ENCODE data around the gene LDLRAD4.

Gene LDLRAD4

DNA sequence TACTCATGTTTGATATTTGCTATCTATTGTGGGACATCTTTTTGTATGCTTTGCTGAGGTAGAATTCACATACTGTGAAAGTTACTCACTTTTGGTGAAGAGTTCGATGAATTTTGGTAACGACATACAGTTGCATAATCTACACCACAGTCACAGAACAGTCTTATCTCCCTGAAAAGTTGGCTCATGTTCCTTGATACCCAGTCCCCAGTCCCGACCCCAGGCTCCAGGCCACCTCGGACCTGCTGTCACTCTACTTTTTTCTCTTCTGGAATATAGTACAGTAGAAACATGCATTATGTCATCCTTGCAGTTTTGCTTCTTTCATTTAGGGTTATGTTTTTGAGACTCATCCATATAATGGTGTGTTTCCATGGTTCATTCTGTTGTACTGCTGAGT lies 316.1 kb downstream of the LDLRAD4 start:
- ChIA-PET CTCF (interaction anchor here (1.1 to 1.8 kb wide), 2 partner anchors 26 to 233 kb away, joined by 3 to 6 read pairs; no protein-coding TSS in a partner anchor), POLR2A (no interaction called here)
- 100% methylated on average over 1 of the region's 4 CpGs for WGBS (ENCODE audit: insufficient coverage)
- Histone ChIP-seq H3K9me3 (ENCODE audit: control extremely low read depth in 1 of 5, control insufficient read depth in 4 of 5, insufficient read depth in 2 of 5, low read depth in 1 of 5, low read length in 4 of 5) (no peaks in the 10 kb centered on the region), H3K4me3 (ENCODE audit: control insufficient read depth in 1 of 7, extremely low read depth in 1 of 7, insufficient read depth in 4 of 7, low read depth in 2 of 7, low read length in 6 of 7) (no peak overlapping the region), H3K4me1 (ENCODE audit: control extremely low read depth in 1 of 4, control insufficient read depth in 4 of 4, insufficient read depth in 4 of 4, low read length in 3 of 4) (peaks cover 20 to 41% (median 28%) of the 10 kb centered on the region in 4 experiments), H3K27me3 (replicated peaks in 2 of 5; ENCODE audit: control insufficient read depth in 4 of 5, insufficient read depth in 5 of 5, low read length in 4 of 5) (no peaks in the 10 kb centered on the region), H3K36me3 (ENCODE audit: control insufficient read depth in 4 of 4, insufficient read depth in 4 of 4, low read length in 3 of 4) (no peaks in the 10 kb centered on the region), H3K27ac (ENCODE audit: insufficient read depth in 1 of 2, low read depth in 1 of 2, low read length in 2 of 2, poor library complexity in 1 of 2, severe bottlenecking in 2 of 2) (no peak overlapping the region)
- no peak for DNase-seq

DNA sequence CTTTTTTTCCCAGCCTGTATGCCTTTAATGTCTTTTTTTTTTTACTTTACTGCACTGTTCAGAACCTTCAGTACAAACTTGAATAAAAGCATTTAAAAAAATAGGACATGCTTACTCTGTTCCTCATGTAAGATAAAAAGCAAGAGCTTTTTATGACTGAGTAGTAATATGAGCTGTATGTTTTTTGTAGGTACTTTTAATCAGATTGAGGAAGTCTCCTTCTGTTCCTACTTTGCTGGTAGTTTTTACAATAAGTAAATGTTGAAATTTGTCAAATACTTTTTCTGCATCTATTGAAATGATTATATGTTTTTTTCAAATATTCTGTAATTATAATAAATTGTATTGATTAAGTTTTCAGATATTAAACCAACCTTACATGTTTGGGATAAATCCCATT lies 318.0 kb downstream of the LDLRAD4 start:
- Histone ChIP-seq H3K4me1 (ENCODE audit: control extremely low read depth in 1 of 4, control insufficient read depth in 4 of 4, insufficient read depth in 4 of 4, low read length in 3 of 4) (peaks cover 27 to 41% (median 33%) of the 10 kb centered on the region in 4 experiments), H3K27me3 (replicated peaks in 2 of 5; ENCODE audit: control insufficient read depth in 4 of 5, insufficient read depth in 5 of 5, low read length in 4 of 5) (no peaks in the 10 kb centered on the region), H3K4me3 (ENCODE audit: control insufficient read depth in 1 of 7, extremely low read depth in 1 of 7, insufficient read depth in 4 of 7, low read depth in 2 of 7, low read length in 6 of 7) (no peak overlapping the region), H3K27ac (ENCODE audit: insufficient read depth in 1 of 2, low read depth in 1 of 2, low read length in 2 of 2, poor library complexity in 1 of 2, severe bottlenecking in 2 of 2) (no peak overlapping the region), H3K36me3 (ENCODE audit: control insufficient read depth in 4 of 4, insufficient read depth in 4 of 4, low read length in 3 of 4) (no peaks in the 10 kb centered on the region), H3K9me3 (ENCODE audit: control extremely low read depth in 1 of 5, control insufficient read depth in 4 of 5, insufficient read depth in 2 of 5, low read depth in 1 of 5, low read length in 4 of 5) (no peaks in the 10 kb centered on the region)
- peak in 2 of 3 donors; percentile 24 to 45 for DNase-seq
- ChIA-PET CTCF (interaction anchor here (0.7 to 1.9 kb wide), 7 partner anchors 11 to 324 kb away, joined by 3 to 6 read pairs (median 3); no protein-coding TSS in a partner anchor), POLR2A (no interaction called here)

DNA sequence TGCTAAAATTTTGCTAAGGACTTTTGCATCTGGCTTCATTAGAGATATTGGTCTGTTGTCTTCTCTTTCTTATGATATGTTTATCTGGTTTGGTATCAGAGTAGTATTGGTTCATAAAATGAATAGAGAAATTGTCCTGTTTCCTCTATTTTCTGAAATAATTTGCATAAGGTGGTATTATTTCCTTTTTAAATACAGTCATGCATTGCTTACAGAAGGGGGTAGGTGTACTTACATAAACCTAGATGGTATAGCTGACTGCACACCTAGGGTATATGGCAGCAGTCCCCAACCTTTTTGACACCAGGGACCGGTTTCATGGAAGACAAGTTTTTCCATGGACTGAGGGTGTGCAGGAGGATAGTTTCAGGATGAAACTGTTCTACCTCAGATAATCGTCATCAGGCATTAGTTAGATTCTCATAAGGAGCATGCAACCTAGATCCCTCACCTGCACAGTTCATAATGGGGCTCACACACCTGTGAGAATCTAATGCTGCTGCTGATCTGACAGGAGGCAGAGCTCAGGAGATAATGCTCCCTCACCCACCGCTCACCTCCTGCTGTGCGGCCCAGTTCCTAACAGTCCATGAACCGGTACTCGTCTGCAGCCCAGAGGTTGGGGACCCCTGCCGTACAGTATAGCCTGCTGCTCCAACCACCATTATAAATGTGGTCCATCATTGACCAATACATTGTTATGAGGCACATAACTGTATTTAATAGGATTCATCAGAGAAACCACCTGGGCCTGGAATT lies 318.6 kb downstream of the LDLRAD4 start:
- DNase-seq: no peak

DNA sequence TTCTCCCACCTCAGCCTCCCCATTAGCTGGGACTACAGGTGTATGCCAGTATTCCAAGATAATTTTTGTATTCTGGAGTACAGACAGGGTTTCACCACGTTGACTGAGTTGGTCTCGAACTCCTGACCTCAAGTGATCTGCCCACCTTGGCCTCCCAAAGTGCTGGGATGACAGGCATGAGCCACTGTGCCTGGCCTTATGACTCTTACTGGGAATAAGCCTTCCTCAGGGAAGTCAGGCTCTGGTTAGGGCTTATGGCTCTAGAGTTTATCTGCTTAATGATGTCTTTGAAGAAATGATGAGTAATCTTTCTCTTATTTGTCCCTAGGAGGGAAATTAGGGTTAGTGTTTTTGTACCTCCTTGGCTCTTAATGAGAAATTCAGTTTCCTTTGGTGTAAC lies 320.1 kb downstream of the LDLRAD4 start:
- Histone ChIP-seq H3K4me3 (ENCODE audit: control insufficient read depth in 1 of 7, extremely low read depth in 1 of 7, insufficient read depth in 4 of 7, low read depth in 2 of 7, low read length in 6 of 7) (peak overlapping the region in 3 of 7 experiments; percentile 19 to 47 (median 40)), H3K27me3 (replicated peaks in 2 of 5; ENCODE audit: control insufficient read depth in 4 of 5, insufficient read depth in 5 of 5, low read length in 4 of 5) (no peaks in the 10 kb centered on the region), H3K36me3 (ENCODE audit: control insufficient read depth in 4 of 4, insufficient read depth in 4 of 4, low read length in 3 of 4) (no peaks in the 10 kb centered on the region), H3K27ac (ENCODE audit: insufficient read depth in 1 of 2, low read depth in 1 of 2, low read length in 2 of 2, poor library complexity in 1 of 2, severe bottlenecking in 2 of 2) (peak overlapping the region in 1 of 2 experiments; percentile 35), H3K9me3 (ENCODE audit: control extremely low read depth in 1 of 5, control insufficient read depth in 4 of 5, insufficient read depth in 2 of 5, low read depth in 1 of 5, low read length in 4 of 5) (no peaks in the 10 kb centered on the region), H3K4me1 (ENCODE audit: control extremely low read depth in 1 of 4, control insufficient read depth in 4 of 4, insufficient read depth in 4 of 4, low read length in 3 of 4) (peaks cover 27 to 42% (median 33%) of the 10 kb centered on the region in 4 experiments)
- no peak for DNase-seq
- 93% methylated on average over 2 of the region's 2 CpGs for WGBS (ENCODE audit: insufficient coverage)
- ChIA-PET POLR2A (interaction anchor here (1.6 kb wide), 1 partner anchor 73 kb away, joined by 3 read pairs; no protein-coding TSS in a partner anchor), CTCF (interaction anchor here (1.2 to 1.8 kb wide), 4 partner anchors 9 to 325 kb away, joined by 4 to 9 read pairs (median 6); no protein-coding TSS in a partner anchor)

More for the DNA sequence above, 318.6 kb downstream of the LDLRAD4 start:
- ChIA-PET POLR2A (interaction anchor here (0.8 kb wide), 1 partner anchor 30 kb away, joined by 3 read pairs; no protein-coding TSS in a partner anchor), CTCF (interaction anchor here (0.7 to 1.9 kb wide), 5 partner anchors 18 to 324 kb away, joined by 3 to 6 read pairs (median 4); no protein-coding TSS in a partner anchor)
- Histone ChIP-seq H3K4me1 (ENCODE audit: control extremely low read depth in 1 of 4, control insufficient read depth in 4 of 4, insufficient read depth in 4 of 4, low read length in 3 of 4) (peaks cover 27 to 42% (median 33%) of the 10 kb centered on the region in 4 experiments), H3K9me3 (ENCODE audit: control extremely low read depth in 1 of 5, control insufficient read depth in 4 of 5, insufficient read depth in 2 of 5, low read depth in 1 of 5, low read length in 4 of 5) (no peaks in the 10 kb centered on the region), H3K27me3 (replicated peaks in 2 of 5; ENCODE audit: control insufficient read depth in 4 of 5, insufficient read depth in 5 of 5, low read length in 4 of 5) (no peaks in the 10 kb centered on the region), H3K27ac (ENCODE audit: insufficient read depth in 1 of 2, low read depth in 1 of 2, low read length in 2 of 2, poor library complexity in 1 of 2, severe bottlenecking in 2 of 2) (no peak overlapping the region), H3K36me3 (ENCODE audit: control insufficient read depth in 4 of 4, insufficient read depth in 4 of 4, low read length in 3 of 4) (no peaks in the 10 kb centered on the region), H3K4me3 (ENCODE audit: control insufficient read depth in 1 of 7, extremely low read depth in 1 of 7, insufficient read depth in 4 of 7, low read depth in 2 of 7, low read length in 6 of 7) (no peak overlapping the region)
- WGBS (ENCODE audit: insufficient coverage): 89% methylated on average over 3 of the region's 7 CpGs

DNA sequence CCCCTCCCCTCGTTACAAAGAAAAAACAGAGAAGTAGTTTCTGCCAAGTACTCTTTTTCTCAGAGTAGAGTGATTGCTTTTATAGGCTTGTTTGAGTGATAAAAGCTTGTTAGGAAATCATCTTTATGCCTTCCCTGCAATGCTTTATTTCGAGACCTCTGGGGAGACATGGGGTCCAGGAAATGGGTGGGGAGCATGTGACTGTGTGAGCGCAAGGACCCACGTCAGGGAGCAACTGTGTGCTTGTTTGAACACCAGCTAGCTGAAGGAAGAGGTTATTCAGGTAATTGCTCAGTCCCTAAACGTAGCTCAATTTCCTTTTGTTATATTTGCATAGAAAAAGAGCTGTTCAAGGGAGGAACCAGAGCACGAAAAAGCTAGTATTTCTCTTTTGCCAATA lies 320.5 kb downstream of the LDLRAD4 start:
- H3K4me1 ChIP-seq (ENCODE audit: control extremely low read depth in 1 of 4, control insufficient read depth in 4 of 4, insufficient read depth in 4 of 4, low read length in 3 of 4): peaks cover 27 to 42% (median 33%) of the 10 kb centered on the region in 4 experiments
- 4% methylated on average over 5 of the region's 6 CpGs for WGBS (ENCODE audit: insufficient coverage)
- no peaks in the 10 kb centered on the region for H3K27me3 ChIP-seq (replicated peaks in 2 of 5; ENCODE audit: control insufficient read depth in 4 of 5, insufficient read depth in 5 of 5, low read length in 4 of 5)
- H3K27ac ChIP-seq (ENCODE audit: insufficient read depth in 1 of 2, low read depth in 1 of 2, low read length in 2 of 2, poor library complexity in 1 of 2, severe bottlenecking in 2 of 2): peak overlapping the region in 1 of 2 experiments; percentile 35
- no peaks in the 10 kb centered on the region for H3K9me3 ChIP-seq (ENCODE audit: control extremely low read depth in 1 of 5, control insufficient read depth in 4 of 5, insufficient read depth in 2 of 5, low read depth in 1 of 5, low read length in 4 of 5)
- ChIA-PET POLR2A (interaction anchor here (1.6 kb wide), 1 partner anchor 73 kb away, joined by 3 read pairs; no protein-coding TSS in a partner anchor), CTCF (interaction anchor here (1.3 to 1.8 kb wide), 3 partner anchors 10 to 325 kb away, joined by 4 to 9 read pairs (median 7); no protein-coding TSS in a partner anchor)
- DNase-seq: peak in 1 of 3 donors; percentile 49
- H3K36me3 ChIP-seq (ENCODE audit: control insufficient read depth in 4 of 4, insufficient read depth in 4 of 4, low read length in 3 of 4): no peaks in the 10 kb centered on the region
- H3K4me3 ChIP-seq (ENCODE audit: control insufficient read depth in 1 of 7, extremely low read depth in 1 of 7, insufficient read depth in 4 of 7, low read depth in 2 of 7, low read length in 6 of 7): peak overlapping the region in 5 of 7 experiments; percentile 19 to 57 (median 40)

DNA sequence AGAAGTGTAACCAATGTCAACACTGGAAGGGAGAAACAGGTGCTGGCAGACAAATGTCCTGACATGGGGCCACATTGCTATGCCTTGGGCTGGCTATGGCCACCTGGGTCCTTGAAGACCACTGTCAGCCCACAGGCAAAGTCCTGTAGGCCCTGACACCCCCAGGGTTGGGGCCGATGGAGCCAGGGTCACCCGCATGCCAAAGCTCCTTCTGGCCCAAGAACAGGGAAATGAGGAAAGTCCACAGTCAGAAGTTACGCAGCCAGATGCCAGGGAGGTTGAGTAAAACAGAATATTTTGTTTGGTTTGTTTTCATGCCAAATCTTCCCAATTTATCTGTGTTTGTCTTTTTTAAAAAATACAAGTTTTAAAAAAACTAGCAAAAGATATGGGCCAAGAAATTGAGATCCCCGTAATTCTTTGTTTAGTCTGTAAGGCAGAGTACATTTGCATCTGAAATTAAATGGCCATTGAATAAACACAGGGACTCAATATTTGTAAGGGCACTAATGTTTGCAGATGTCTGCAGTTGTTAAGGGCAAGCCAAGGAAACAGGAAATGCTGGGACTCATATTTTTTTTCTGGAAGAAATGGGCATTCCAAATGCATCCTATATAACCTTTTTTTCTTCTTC lies 321.4 kb downstream of the LDLRAD4 start:
- Histone ChIP-seq H3K27me3 (replicated peaks in 2 of 5; ENCODE audit: control insufficient read depth in 4 of 5, insufficient read depth in 5 of 5, low read length in 4 of 5) (no peaks in the 10 kb centered on the region), H3K9me3 (ENCODE audit: control extremely low read depth in 1 of 5, control insufficient read depth in 4 of 5, insufficient read depth in 2 of 5, low read depth in 1 of 5, low read length in 4 of 5) (no peaks in the 10 kb centered on the region), H3K4me1 (ENCODE audit: control extremely low read depth in 1 of 4, control insufficient read depth in 4 of 4, insufficient read depth in 4 of 4, low read length in 3 of 4) (peaks cover 27 to 42% (median 33%) of the 10 kb centered on the region in 4 experiments), H3K36me3 (ENCODE audit: control insufficient read depth in 4 of 4, insufficient read depth in 4 of 4, low read length in 3 of 4) (no peaks in the 10 kb centered on the region), H3K4me3 (ENCODE audit: control insufficient read depth in 1 of 7, extremely low read depth in 1 of 7, insufficient read depth in 4 of 7, low read depth in 2 of 7, low read length in 6 of 7) (peak overlapping the region in 1 of 7 experiments; percentile 13), H3K27ac (ENCODE audit: insufficient read depth in 1 of 2, low read depth in 1 of 2, low read length in 2 of 2, poor library complexity in 1 of 2, severe bottlenecking in 2 of 2) (no peak overlapping the region)
- WGBS (ENCODE audit: insufficient coverage): 100% methylated on average over 3 of the region's 4 CpGs
- no peak for DNase-seq
- CTCF ChIA-PET: interaction anchor here (1.3 to 1.8 kb wide), 4 partner anchors 11 to 326 kb away, joined by 3 to 9 read pairs (median 6); no protein-coding TSS in a partner anchor
- POLR2A ChIA-PET: interaction anchor here (0.6 to 1.6 kb wide), 2 partner anchors 72 to 91 kb away, joined by 3 to 6 read pairs; no protein-coding TSS in a partner anchor
